Head of caudate nucleus (tissue), 42 donors: ENCODE data around the gene SEC16B.

Source experiments
- DNase-seq, 42 donors: peaks; one replicate each; pipeline versions ENCODE4 v3.0.0 to v3.0.0-alpha.2; 2020 to 2021; ENCODE audit warnings: mixed read lengths in 7 of 42
- intact Hi-C: fragments of 100-400 bp; cut with DNase I; formaldehyde crosslinking; loops from one replicate; pipeline ENCODE4 v1.15.0; 2022

The SEC16B gene

DNA sequence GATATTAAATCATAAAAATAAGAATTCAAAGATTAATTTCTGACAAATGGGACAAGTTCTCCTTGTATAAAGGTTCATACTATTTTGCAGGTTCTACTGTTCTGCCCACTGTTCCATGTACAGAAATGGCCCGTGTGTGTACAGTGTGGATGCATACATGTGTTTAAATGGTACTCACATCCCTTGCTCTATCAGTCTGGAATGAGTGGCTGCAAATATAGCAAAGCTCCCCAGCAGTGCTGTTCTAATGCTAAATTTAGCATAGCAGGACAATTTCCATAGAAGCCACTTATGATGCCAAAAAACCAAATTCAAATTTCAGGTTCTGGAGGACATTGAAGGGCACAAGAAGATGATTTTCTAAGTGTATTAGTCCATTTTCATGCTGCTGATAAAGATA is 9.4 kb upstream of the SEC16B start:
- intact Hi-C loops: no loop called here

DNA sequence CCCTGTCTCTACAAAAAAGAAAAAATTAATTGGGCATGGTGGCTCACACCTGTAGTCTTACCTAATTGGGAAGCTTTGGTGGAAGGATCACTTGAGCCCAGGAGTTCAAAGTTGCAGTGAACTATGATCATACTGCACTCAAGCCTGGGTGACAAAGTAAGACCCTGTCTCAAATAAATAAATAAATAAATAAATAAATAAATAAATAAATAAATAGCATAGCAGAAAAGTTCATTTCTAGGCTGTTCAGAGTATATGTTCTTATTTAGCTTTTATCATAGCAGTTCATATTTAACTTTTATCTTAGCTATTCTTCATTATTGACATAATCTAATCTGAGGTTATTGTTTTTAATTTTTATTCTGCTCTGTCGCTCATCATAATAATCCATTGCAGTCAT is 8.7 kb upstream of the SEC16B start:
- intact Hi-C loops: no loop called here
- DNase-seq: no peak

More for the DNA sequence above, 9.4 kb upstream of the SEC16B start:
- no peak for DNase-seq

DNA sequence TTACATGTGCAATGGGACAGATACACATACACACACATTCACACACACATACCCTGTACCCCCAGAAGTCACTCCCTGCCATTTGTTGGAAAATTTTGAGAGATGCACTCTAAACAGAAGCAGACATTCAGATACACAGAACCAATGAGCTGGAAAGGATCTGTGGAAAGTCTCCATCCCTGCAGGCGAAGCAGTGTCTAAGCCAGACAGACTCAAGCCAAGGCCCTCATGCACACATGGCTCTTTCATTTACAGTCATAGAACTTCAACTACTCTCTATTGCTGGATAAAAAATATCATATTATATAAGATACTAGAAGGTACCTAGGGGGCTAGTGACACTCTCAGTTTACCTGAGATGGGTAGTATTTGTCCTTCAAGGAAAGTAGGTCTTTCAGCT is 7.3 kb upstream of the SEC16B start:
- intact Hi-C loops: no loop called here

DNA sequence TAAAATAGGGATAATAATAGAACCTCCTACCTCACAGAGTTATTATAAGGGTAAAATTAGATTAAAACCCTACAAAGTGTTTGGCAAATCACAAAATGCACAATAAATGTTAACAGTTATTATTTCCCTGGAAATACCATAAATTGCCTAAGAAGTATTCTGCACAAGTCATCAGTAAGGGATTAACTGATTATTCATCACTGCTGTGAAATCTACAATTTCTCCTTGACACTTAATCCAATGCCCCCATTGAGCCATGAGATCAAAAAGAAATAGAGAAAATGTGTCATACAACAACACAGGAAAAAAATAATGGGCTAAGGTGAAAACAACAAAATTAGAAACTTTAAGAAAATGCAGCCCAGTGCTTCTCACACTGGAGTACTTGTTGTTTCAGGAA is 6.7 kb upstream of the SEC16B start:
- DNase-seq: no peak
- intact Hi-C loops: no loop called here

More for the DNA sequence above, 7.3 kb upstream of the SEC16B start:
- DNase-seq: no peak

DNA sequence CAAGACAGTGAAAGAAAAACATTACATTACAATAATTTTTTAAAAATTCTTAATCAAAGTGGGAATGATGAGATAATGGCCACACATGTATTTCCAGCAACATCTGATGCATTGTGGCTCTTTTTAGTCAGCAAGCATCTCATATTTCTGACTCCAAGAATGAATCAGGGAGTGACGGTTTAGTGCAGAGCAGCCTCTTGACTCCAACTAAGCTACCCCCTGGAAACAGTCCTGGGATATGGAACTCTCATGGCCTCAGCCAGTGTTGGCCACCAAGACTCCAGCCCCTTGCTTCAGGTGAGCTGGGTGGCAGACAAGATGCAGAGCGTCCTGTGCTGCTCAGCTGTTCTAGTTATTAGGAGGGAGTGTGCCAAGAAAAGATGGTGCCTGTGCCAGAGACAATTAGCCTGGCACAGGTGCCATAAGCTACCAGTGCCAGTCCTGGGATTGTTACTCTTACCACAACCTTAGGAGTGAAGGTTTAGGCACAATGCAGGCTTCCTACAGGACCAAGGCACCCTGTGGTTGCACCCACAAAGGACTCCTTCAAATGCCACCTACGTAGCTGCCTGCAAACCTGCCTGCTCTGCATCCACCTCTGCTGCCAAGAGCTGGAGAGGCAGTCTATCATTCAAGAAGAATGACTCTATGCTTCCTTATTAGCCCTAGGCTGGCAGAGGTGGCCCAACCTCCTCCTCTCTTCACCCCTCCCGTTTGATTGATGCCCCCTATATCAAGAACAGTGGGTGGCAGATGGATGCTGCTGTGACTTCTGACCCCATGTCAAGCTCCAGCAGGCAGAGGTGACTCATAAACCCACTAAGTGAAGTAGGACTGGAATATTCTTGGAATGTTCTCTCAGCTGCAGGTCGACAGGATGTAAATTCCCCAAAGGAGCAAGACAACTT is 6.0 kb upstream of the SEC16B start:
- peak in 24 of 42 donors; percentile 6 to 75 (median 33) for DNase-seq
- intact Hi-C loops: no loop called here

DNA sequence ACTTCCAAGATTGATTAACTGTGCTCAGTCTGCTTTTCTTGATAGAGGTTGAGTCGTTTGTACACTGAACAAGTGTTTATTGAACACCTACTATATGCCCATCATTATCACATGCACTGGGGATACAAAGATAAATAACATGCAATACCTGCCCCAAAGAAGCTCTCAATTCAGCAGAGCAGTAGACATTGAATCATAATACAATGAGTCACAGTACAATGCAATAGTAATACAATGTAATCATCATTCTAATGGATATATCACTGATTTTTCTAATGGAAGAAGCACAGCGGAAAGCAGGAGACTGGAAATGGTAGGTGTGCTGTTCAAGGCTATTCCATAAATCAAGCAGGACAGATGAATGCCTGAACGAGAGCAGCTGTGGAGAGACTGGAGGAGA is 3.7 kb upstream of the SEC16B start:
- DNase-seq: no peak
- intact Hi-C loops: no loop called here

DNA sequence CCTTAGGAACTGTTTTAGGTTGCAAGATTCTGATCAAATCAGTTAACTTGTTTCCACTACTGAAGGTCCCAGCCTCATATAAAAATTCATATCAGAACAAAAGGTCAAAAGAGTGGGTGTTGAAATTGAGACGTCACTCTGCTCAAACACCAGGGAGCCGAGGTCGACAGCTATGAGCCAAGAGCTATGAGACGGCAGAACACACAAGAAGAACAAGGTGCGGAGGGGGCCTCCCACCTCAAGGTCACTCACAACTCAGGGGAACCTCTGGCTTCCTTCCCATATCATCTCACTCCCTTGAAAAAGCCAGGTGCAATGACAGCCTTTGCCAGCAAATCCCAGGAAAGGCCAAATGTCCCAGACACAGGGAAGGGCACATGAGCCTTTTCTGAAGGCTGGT is 749 bp downstream of the SEC16B start:
- intact Hi-C loops: no loop called here
- no peak for DNase-seq

DNA sequence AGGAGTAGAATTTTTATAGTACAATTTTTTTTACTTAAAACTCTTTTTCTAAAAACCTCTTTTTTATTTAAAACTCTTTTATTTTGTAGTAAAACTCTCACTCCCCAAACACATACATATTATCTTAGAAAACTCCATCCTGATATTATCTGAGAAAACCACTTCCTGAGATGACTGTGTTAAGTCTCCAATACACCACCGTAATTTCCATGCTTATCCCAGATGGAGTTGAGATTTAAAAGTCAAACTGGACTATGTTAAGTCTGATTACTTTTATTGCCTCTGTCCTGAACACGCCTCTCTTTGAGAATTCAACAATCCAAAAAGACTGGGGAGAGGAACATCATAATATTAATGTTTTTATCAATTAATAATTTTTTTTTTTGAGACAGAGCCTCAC is 3.7 kb downstream of the SEC16B start:
- no peak for DNase-seq

DNA sequence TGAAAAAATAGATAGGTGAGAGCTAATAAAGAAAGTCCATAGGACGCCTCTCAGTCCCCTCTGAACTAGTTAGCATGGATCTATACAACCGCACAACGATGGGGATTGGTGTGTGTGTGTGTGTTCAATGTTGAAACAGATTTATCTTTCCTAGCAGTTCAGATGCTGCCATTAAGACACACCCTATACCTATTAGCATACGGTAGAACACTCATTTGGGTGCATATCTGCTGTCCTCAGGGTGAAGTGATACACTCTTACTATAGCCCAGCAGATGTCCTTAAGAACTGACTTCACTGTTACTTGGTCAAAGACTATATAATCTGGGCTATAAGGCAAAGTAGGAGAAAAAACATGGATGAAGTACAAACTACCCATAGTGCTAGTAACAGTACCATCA is 4.6 kb downstream of the SEC16B start:
- intact Hi-C loops: no loop called here
- no peak for DNase-seq

More for the DNA sequence above, 3.7 kb downstream of the SEC16B start:
- intact Hi-C loops: no loop called here

DNA sequence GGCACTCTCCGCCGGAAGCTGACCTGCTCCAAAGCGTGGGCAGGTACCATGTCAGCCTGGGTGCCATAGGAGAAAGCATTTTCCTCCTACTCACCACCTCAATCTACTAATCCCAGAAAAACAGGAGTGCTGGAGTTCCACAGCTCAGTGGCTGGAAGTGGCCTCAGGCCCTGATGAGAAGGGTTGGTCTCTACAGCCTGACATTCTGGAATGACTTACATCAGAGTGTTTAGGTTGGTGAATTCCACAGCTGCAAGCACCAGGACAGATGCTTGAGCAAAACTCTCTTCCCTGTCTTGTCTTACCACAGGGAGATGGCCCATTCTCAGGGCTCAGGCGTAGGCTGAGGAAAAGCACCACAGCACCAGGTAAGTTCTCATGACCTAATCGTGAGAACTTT is 5.5 kb downstream of the SEC16B start:
- DNase-seq: no peak
- intact Hi-C loops: no loop called here

DNA sequence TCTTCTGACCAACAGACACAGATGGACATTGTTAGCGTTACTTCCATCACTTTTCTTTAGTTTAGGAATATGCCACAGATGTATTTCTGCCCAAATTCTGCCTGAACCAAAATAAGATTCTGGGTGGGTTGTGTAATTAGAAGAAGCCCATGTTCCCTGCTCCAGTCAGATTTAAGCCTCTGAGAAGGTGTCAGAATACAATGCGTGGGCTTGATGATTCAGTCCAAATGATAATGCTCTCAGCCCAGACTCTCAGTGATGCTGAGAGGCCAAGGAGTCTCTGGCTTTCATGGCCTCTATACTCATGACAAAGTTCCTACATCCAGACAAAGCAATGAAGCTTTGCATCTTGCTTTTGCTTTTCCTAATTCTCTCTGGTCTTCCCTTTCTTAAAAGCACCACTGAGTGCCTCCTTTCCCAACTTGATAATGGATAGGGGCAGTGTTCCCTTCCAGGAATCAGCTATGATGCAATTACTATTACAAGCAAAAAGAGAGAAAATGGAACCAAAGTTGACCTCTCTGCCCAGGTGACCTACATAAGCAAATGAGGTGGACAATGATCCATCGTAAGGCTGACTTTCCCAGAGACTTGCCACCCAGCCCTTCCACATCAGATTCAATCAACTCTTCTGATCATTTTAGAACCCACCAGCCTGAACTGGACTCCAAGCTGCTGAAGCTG is 8.8 kb downstream of the SEC16B start:
- intact Hi-C loops: no loop called here

DNA sequence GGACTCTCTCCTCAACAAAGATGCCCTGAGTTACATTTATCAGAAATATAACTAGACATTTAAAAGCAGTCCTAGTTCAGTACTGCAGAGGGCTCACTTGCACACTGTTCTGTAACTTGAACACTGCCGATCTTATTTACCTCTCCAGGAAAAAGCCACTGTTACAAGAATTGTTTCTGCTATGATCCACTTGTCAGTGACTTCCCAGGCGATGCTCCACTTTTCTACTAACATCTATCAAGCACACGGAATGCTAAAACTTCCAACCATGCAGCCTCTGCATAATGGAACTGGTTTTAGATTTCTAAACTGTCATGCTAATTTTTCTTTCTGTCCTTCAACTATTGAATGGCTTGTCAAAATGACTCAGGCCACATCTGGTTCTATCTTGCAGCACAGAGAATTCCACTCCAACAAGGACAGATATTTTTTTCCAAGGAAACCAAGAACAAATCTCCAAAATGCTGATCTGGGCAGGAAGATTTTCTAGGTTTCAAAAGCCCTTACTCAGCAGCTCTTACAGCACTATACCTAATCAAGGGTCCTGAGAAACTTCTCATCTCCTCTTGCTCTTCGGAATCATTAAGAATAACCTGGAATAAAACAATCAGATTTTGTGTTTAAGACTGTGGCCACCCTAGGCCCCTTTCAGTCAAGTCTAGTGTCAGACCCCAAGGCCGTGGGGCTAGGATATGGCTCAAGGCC is 9.9 kb downstream of the SEC16B start:
- peak in 14 of 42 donors; percentile 10 to 63 (median 30) for DNase-seq
- intact Hi-C loops: no loop called here

More for the DNA sequence above, 8.8 kb downstream of the SEC16B start:
- DNase-seq: no peak

DNA sequence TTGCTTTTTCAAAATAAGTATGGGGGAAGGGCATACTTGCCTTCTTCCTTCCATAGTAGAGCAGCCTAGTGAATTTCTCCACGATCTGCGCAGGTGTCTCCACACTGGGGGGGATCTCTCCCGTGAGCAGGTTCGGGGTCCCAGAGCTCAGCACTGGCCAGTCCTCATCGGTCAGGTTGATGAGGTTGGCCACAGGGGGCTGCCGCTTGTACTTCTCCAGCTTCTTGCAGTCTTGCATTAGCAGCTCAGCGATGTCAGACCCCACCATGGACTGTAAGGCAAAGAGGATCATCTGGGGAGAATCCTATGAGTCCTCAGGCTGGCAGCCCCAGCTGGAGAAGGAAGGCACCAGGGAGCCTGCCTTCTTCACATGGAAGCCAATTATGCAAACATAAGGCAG is 11.8 kb downstream of the SEC16B start:
- DNase-seq: no peak
- intact Hi-C loops: no loop called here

DNA sequence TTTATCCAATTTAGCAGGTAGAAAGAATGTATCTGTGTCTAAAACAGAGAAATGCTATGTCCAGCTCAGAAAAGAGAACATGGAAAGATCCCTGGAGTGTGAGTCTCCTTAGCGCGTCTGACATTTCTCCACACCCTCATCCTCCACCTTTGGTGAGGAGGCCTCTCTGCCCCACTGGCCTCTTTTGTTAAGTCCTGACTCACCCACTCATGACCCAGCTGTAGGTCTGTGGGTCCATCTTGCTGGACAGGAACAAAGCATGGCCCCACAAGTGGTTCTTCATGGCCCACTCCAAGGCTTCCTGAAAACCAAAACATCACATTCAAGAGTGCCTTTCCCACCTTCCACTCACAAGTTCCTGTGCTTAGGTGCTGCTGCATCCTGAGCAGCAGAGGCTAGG is 15.8 kb downstream of the SEC16B start:
- DNase-seq: no peak
- intact Hi-C loops: no loop called here

DNA sequence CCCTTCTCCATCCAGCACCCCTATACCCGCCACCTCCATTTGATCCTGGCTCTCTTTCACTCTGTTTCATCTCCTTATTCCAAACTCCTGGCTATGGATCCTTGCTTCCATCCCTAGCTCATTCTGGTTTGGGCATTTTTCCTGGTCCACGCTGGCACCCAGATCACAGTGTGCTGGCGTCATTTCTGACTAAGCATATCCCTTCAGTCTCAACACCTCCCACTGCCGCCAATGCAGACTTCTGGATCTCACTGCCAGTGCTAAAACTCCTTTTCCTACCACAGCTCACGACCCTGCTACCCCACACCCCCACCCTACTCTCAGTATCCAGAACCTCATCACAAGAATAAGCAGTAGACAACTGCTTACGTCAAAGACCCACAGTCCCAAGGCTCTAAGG is 16.3 kb downstream of the SEC16B start:
- intact Hi-C loops: no loop called here
- DNase-seq: no peak

DNA sequence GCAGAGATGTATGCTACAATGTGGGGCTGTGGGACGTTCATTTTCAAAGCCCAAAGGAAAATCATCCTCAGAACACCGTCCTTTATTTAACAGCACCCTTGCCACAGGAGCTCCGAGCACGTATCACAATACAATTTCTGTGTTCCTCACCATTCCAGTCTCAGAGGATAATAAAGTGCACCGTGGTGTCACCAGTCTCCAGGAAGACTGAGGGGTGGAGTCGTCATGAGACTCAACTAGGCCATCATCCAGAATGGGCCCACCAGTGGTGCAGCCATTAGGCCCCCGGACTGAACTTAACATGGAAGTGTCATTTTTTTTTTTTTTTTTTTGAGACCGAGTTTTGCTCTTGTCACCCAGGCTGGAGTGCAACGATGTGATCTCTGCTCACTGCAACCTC is 17.2 kb downstream of the SEC16B start:
- DNase-seq: no peak
- intact Hi-C loops: no loop called here

DNA sequence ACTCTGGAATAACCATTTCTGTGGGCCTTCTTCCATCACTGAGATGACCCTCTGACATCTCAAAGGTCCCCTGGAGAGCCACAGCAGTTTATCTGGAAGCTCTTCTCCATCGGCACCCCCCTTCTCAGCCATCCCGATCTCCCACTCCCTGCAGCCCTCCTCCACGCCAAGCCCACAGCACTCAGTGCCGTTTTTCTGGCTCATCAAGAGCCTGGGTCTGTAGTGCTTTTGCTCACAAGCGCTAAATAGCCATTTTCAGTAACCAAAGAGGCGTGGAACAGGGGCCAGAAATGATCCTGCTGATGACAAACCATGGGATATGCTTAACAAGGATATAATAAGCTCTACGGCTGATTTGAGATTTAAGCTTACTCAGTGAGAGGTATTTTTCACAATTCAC is 17.6 kb downstream of the SEC16B start:
- no peak for DNase-seq
- intact Hi-C loops: no loop called here

DNA sequence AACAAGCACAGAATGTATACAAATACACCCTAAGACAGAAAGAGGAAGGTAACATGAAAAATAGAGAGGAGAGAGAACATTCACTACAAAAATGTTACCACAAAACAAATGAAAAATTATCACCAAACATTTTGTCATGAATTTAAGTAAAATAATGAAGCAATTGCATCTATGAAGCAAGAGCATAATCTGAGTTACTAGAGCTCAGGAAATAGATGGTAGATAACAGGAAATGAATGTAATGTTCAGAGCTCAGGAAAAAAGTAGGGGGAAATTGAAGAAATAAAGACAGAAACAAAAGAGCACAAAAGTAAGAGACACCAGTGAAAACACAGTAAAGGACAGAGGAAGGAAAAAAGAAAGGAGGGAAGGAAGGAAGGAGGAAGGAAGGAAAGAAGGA is 19.4 kb downstream of the SEC16B start:
- no peak for DNase-seq
- intact Hi-C loops: no loop called here

DNA sequence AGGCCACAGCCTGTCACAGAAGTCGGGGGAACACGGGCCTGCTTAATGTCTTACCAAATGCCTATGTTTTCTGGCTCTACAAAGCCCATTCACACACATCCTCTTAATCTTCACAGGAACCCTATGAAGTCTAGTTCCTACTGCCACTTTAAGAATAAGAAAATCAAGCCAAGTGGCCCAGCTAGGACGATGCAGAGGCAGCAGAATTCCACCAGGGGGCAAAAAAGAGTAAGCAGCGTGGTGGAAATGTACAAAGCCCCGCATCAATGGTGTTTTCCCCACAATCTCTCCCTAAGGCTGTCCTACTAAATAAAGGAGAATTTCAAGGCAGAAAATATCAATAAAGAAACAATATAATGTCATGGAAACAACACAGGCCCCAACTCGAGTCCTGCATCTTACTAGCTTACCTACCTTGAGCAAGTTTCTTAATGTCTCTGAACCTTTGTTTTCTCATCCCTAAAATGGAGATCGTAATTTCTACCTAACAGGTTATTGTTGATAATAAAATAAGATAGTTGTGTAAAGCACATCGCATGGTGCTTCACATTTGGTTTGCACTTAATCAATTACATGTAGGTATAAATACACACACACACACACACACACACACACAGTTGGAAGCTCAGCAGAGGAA is 21.4 kb downstream of the SEC16B start:
- DNase-seq: peak; percentile 39 to 88 (median 74)
- intact Hi-C loops: loop anchor here (5.0 kb wide), 1 partner anchor 1051 kb away; no protein-coding TSS in a partner anchor
